Measurements from ENCODE around the gene HTR3C.
"Not testable (repeated sequence)": the region's sequence is repeated elsewhere in the genome, so short reads cannot be mapped to it uniquely, and the experiment has no call there.

Gene HTR3C

DNA sequence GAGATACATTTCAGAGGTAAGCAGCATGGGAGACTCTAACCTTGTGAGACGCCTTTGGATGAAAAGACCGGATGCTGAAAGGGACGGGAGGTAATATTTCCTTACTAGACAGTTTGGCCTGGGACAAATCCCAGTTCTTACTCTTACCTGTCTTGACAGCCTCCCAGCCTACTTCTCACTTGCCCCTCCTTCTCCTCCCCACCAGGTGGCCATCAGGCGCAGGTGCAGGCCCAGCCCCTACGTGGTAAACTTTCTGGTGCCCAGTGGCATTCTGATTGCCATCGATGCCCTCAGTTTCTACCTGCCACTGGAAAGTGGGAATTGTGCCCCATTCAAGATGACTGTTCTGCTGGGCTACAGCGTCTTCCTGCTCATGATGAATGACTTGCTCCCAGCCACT, 15.0 kb upstream of the HTR3C start:
- no peak for DNase-seq

DNA sequence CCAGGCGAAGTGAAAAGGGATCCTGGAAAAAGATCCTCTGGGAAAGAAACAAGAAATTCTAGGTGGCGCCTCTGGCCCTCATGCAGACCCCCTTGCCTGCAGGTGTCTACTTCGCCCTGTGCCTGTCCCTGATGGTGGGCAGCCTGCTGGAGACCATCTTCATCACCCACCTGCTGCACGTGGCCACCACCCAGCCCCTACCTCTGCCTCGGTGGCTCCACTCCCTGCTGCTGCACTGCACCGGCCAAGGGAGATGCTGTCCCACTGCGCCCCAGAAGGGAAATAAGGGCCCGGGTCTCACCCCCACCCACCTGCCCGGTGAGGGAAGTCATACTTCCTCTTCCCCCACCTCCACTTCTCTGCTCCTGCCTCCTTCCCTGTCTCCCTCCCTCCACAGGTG, 14.5 kb upstream of the HTR3C start:
- DNase-seq, result not testable (repeated sequence)

DNA sequence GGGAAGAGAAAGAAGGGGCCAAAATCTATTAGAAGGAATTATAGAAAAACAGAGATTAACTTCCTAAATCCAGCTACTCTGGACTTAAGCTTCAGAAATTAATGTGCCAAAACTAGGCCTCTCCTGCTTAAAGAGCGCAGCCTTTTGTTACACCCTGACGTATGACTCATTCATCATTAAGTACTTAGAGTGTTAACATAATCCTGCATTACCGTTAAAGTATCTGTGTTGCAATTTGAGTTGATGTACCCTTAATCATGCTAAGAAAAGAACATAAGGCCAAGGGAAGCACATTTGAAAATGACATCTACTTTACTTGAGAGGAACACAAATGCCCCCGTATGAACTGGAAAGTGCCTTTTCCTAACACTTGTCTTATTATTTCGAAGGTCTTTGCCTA, 13.4 kb upstream of the HTR3C start:
- DNase-seq, result no peak

DNA sequence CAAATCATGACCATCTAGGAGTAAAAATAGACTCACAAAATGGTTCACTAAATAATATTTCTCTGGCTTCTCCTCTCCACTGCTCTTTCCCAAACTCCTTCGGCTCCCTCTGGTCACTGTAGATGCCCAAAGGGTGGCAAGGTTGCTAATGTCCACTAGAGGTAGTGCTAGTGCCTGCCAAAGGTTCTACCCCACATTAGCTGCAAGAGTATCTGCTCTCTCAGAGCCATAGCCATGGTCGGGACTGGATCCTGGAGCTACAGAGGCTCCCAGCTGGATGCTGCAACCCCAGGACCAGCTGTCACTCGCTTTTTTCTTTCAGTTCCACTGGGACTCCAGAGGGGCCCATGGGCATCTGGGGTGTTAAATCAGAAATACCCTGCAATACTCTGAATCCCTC, 12.8 kb upstream of the HTR3C start:
- DNase-seq, result no peak

DNA sequence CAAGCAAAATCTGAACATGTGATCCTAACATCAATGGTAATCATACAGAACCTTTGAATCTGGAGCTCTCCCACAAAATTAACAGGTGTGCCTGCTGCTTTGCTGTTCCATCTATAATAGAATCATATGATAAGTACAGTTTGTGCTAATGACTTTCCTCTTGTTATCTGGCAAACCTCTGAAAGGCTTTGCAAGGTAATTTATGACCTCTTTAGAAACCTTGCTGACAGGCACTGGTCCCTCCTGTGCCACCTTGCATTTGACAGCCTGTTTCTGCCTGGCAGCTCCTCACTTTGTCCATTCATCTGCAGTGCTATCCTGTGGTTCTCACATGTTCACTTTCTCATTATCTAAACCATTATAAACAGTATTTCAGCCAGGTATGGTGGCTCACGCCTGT, 10.2 kb upstream of the HTR3C start:
- DNase-seq, result no peak

DNA sequence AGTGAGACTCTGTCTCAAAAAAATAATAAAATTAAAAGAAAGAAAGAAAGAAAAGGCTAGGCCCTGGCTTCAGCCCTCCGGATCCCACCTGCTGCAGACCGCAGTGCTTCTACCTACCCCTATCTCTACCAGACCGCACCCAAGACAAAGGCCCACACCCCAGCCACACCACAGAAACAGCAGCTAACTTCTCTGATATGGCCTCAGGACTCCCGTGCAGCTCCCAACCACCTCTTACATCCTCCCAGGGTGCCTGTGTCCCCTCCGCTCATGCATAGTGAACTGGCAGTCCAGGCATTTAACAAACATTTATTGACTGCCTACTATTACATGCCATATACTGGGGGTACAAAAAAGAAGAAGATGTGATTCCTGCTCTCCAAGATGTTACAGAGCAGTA, 6.9 kb upstream of the HTR3C start:
- DNase-seq, result no peak

DNA sequence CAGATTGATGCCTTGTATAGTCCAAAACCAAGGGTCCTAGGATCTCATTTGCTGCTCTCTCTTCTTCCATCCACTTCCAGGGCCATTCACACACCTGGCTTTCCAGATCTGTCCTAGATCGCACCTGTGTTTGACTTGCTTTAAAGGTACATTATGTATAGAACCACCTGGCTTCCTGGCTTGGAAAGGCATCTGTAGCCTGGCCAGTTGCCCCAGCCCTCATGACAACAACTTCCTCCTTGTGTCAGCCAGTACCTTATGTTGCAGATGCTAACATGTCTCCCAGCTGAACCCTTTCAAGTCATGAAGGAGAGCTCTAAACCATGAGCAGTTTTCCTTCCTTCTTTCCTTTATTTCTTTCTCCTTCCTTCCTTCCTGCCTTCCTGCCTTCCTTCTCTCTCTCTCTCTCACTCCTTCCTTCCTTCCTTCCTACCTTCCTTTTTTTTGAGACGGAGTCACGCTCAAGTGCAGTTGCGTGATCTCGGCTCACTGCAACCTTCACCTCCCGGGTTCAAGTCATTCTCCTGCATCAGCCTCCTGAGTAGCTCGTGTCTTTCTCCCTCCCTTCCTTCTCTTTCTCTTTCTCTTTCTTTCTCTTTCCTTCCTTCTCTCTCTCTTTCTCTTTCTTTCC, 2.5 kb upstream of the HTR3C start:
- no peak for DNase-seq

DNA sequence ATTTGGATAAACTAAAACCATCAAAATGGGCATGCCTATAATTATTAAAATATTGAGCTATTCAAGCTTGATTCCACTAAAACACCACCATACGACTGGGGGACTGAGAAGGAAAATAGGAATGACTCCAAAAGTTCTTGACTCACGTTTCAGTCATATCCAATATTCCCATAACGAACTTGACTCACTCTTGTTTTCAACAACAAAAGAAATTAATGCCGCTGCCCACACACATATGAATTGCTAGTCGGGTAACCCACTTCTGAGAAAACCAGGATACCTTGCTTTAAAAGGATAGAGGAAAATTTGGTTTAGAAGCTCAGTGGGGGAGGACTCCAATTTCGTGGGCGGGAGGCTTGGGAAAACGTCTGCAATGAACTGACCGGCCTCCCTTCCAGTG, 5.2 kb downstream of the HTR3C start:
- DNase-seq, result no peak

DNA sequence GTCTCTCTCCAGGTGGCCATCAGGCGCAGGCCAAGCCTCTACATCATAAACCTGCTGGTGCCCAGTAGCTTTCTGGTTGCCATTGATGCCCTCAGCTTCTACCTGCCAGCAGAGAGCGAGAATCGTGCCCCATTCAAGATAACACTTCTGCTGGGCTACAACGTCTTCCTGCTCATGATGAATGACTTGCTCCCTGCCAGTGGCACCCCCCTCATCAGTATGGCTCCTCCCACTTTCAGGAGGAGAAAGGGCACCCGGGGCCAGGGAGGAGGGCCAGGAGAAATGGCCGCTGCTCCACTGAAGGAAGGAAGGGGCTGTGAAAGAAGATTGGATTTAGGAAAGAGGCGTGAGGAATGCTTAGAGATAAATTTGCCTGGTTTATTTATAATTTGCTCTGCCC, 6.6 kb downstream of the HTR3C start:
- DNase-seq, result no peak

DNA sequence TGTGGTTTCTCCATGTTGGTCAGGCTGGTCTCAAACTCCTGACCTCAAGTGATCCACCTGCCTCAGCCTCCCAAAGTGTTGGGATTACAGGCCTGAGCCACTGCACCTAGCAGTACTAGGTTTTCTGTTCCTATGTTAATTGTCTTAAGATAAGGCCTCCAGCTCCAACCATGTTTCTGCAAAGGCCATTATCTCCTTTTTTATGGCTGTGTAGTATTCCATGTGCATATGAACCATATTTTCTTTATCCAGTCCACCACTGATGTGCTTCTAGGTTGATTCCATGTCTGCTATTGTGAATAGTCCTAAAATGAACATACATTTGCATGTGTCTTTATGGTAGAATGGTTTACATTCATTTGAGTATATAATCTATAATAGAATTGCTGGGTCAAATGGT, 9.8 kb downstream of the HTR3C start:
- no peak for DNase-seq

DNA sequence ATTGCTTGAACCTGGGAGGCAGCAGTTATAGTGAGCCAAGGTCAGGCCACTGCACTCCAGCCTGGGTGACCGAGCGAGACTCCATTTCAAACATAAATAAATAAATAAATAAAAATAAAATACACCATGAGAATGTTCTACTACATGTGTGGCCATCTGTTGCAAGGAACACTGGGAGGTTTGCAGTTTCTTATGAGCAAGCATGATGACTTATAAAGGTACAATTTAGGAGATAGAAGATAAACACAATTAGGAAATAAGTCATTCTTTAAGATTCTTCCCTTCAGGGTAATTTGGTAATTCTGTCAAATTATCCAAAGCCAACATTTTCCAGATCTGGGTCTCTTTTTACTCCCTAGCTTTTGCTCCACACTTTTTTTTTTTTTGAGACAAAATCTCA, 13.4 kb downstream of the HTR3C start:
- no peak for DNase-seq

DNA sequence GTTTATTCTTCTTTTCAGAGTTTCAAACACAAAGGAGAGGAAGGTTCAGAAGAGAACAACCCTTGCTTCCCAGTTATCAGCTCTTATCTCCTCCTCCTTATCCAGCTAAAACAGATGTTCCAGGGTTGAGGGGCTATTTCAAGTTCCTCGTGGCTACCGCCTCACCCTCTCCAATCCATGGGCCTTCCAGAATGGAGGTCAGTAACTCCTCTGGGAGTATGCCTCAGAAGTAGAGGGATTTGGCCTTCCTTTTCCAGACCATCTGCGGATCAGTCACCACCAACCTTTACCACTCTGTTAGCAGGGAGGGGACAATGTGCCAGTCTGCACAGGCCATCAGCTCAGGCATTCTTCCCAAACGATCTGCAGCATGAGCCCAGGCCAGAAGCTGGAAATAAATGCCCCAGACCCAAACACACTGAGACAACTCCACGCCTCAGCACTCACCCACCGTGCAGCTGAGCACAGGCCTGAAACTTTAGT, 14.8 kb downstream of the HTR3C start:
- DNase-seq, result no peak

DNA sequence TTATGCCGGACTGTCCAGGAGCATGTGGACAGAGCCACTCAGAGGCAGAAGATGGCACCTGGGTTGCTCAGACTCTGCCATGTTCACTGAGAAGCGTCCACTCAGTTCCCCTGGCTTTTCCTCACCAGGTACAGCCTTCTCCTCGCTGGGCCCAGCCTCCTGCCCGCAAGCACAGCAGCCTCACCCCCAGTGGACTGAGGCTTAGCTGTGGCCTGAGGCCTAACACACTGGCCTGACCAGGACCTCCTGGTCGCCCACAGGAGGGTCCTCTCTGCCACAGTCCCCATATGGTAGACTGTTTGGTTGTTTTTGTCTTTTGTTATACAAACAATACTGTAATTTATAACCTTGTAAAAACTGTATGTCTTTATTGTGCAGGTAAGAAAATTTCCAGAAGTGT, 15.5 kb downstream of the HTR3C start:
- DNase-seq, result no peak

DNA sequence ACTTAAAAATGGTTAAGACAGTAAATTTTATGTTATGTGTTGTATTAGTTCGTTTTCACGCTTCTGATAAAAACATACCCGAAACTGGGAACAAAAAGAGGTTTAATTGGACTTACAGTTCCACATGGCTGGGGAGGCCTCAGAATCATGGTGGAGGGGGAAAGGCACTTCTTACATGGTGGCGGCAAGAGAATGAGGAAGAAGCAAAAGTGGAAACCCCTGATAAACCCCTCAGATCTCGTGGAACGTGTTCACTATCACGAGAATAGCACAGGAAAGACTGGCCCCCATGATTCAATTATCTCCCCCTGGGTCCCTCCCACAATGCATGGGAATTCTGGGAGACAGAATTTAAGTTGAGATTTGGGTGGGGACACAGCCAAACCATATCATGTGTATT, 18.3 kb downstream of the HTR3C start:
- not testable (repeated sequence) for DNase-seq

DNA sequence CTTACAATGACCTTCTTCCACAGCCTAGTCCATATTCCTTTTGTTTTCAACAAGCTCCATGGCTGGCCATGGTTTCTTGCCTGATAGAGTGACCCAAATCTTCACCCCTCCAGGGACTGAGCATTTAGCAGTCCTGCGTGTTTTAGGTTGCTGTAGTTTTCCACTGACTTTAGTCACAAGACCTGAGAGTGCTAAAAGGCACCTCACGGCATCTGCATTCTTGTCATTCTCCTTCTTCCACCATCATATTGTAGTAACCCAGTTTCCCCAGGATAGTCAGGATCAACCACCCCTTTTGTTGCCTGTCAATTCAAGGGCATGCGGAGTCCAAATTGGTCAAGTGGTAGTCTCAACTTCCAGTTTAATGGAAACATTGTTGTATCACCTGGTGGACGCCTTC, 20.8 kb downstream of the HTR3C start:
- no peak for DNase-seq

DNA sequence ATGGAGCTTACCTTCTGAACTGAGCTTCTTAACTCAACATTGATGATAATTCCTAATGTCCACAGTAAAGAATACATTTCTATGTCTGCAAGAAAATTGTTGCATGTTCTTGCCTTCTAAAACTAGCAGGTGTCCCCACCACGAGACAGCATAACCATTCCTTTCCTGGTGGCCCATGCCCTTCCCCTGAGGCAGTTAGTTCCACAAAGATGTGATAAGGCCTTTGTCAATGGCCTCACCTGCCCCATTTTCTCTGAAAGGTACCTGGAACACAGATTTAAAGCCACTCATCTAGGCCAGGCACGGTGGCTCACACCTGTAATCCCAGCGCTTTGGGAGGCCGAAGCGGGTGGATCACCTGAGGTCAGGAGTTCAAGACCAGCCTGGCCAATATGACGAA, 23.1 kb downstream of the HTR3C start:
- DNase-seq, result no peak

DNA sequence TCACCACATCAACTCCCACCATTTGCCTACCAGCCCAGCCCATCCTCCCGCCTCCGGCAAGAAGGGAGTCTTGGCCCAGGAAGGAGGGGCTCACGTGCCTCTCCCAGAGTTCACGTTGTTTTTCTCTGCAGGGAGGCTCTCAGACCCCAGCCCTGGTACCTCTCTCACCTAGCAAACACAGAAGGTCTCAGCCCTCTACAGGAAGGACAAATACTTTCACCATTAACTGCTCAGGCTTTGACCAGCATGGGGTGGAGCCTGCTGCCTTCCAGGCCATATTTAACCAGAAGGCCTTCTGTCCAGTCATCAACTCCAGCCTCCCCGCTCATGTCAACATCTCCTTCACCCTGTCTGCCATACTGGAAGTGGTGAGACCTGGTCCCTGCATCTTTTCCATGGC, 25.0 kb downstream of the HTR3C start:
- no peak for DNase-seq

DNA sequence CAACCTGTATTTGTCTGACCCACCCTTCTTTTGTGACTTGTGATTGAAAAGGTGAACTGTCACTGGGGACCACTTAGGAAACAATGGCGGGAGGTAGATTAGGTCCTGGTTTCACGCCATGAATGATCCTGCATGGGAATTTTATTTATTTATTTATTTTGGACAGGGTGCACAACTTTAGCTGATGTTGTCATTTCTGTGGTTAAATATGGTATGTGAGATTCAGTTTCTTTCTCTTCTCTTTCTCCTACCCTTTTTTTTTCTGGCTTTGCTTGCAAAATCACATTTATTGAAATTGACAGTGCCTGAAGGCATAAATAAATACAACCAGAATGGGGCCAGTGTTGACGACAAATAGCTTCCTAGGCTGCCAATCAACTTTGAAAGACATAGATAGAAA, 26.0 kb downstream of the HTR3C start:
- DNase-seq, result no peak

DNA sequence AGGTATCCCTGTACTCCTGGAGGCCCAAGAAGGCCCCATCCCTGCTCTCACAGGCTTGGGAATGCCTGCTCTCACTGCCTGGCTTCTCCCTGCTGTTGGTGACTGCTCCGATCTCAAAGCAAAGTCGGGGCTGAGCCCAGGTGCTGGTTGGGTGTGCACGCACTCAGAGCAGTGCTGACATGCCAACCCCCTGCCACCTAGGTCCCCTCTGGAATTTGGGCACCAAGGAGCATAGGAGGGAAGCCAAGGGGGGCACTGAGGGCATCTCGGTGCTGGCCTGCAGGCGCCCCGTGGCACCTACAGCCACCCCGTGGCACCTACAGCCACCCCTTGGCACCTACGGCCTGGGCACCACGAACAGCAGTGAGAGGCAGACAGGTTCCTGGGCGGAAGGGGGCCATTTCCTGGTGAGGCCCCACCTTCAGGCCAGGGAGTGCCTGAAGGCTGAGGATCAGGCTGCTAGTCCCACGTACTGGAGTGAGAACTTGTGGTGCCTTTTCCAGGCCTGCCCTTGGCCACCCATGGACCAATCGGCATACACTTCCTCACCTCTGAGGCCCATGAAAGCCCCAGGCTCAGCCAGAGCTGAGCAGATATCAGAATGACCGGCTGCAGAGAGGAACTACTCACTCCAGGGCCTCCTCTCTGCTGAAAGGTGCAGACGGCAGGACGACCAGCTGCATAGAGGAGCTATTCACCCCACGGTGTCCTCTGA, 28.4 kb downstream of the HTR3C start:
- DNase-seq, result no peak

DNA sequence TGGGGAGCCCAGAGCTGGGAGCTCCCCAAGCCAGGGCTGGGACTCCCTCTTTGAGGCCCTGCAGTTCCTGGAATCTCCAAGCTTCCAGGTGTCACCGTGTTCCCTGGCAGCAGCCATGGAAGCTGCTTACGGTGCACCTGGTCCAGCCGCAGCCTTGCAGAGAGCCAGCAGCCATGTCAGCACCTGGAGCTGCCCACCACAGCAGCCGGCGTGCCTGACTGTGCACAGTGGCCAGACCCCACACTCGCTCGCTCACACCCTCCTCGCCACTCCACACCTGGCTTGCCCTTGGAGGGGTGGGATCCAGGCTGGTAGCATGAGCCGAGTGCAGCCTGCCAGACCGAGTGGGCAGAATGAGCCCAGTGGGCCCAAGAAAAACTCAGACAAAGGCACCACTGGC, 29.2 kb downstream of the HTR3C start:
- no peak for DNase-seq

DNA sequence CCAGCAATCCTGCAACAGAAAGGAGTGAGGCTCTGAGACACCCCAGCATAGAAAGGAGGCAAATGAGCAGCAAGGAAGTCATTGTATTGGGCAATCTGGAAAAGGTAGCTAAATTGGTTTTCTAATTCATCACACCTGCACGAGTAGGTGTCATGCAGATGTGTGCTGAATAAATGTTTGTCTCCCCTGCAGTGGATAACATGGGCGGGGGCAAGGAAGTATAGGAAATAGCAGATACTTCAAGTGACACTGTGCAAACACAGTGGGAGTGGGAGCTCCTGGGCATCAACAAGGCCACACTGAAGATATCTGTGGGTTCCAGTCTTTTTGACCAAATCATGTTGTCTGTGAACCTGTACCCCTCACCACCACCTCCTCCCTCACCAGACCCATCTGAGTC, 29.6 kb downstream of the HTR3C start:
- DNase-seq, result no peak

DNA sequence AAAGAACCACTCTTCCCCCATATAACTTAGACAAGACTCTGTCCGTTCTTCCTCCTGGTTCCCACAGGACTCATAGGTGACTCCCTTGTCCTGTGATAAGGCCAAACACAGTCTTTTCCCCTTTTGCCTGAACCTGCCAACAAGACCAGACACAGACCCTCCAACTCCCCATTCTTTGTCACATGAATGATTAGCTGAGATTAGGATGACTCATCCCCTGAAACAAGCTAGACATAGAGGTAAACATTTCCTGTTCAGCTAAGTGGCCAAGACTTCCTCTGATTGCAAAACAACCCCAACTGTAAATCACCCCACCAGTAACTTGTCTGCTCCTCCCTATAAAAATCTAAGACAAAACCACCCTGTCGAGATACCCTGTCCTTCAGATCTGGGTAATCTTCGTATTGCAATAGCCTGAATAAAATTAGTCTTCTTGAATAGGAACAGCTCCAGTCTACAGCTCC, 32.6 kb downstream of the HTR3C start:
- no peak for DNase-seq

DNA sequence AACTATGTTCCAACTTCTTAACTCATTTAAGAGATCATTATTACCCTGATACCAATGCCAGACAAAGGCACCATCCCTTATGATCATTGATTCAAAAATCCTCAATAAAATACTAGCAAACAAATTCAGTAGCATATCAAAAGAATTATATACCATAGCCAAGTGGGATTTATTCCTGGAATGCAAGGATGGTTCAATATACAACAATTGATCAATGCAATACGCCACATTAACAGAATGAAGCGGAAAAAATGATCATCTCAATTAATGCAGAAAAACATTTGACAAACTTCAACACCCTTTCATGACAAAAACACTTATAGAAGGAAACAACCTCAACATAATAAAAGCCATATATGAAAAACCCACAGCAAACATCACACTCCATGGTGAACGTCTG, 39.4 kb downstream of the HTR3C start:
- DNase-seq, result no peak

DNA sequence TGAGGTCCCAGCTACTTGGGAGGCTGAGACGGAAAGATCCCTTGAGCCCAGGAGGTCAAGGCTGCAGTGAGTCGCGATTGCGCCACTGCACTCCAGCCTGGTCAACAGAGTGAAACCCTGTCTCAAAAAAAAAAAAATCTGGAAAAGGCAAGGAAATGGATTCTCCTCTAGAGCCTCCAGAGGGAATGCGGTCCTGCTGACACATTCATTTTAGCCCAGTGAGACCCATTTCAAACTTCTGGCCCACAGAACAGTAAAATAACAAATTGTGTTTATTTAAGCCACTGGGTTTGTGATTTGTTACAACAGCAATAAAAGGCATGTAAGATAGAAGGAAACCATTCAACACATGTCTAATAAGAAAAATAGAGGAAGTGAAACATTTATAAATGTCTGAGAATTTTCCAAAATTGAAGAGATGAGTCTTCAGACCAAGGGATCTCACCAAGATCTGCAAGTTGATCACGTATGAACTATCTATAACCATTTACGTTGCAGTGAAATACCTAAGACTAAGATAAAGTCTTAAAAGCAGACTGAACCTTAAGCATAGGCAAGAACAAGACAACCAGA, 44.0 kb downstream of the HTR3C start, which contains the start of gene HTR3E:
TSS of gene HTR3E (plus strand) at position 254 of the 573 bp plus-strand sequence. CDS start 466 bp downstream, outside the sequence.
- no peak for DNase-seq

Data from stimulated activated CD4-positive, alpha-beta T cell treated with anti-CD3 and anti-CD28 coated beads, Interleukin-4, amount 100 ng/mL, for 24 hours (primary cell).